Stimulated activated CD4-positive, alpha-beta T cell treated with anti-CD3 and anti-CD28 coated beads, Interleukin-4, amount 100 ng/mL, for 48 hours (primary cell): ENCODE measurements around the gene REEP1.

Experiments used
- DNase-seq, 2 donors: peaks; one replicate each; pipeline ENCODE4 v3.0.0-alpha.2; 2020; ENCODE audit warnings: low read depth in 2 of 2

The REEP1 gene

DNA sequence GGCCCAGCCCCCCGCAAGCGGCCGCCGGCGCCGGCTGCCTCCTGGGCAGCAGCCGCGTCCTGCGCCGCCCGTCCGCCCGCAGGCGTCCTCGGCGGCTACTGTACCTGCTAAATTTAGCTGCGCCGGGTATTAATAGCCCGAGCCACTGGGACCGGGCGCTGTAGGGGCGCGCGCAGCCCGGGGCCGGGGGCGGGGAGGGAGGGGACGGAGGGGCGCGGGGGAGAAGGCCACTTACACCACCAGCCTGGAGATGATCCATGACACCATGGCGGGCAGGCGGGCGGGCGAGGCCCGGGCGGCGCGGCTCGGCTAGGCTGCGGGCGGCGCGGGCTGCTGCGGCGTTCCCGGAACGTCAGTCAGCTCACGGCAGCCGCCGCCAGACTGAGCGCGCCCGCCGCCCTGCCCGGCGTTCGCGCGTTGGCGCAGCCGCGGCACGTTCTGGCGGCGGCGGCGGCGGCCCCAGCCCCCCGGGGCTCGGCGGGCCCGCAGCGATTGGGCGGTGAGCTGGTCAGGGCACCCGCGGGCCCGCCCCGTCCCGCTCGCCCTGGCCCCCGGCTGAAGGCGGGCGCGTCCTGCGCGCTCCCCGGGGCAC lies at the start of gene REEP1:
Gene REEP1, minus strand, starts transcription at position 383 of the 592 bp plus-strand sequence. Its CDS starts 116 bp downstream, at position 267.
- peak in 1 of 2 donors; percentile 15 for DNase-seq

GRCh38 chr2:86383844-86384243 lies 46.4 kb upstream of the REEP1 start:
- no peak for DNase-seq

- DNase-seq: no peak
These were observed 45.3 kb upstream of the REEP1 start for GRCh38 chr2:86382698-86383097.

DNA sequence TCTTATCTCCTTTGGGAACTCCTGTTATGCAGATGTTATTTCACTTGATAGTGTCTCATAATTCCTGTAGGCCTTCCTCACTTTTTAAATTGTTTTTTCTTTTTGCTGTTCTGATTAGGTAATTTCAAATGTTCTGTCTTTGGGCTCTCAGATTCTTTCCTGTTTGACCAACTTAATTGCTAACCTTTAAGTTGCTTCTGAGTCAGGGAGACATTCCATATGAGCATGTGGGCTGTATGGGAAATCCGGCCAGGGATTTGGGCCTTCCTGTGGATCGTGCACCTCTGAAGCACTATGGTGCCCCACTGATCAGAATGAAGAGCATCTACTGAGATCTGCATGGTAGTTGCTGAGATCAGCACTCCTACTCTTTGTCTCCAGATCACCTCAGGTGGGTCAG lies 44.7 kb upstream of the REEP1 start:
- DNase-seq: no peak

DNA sequence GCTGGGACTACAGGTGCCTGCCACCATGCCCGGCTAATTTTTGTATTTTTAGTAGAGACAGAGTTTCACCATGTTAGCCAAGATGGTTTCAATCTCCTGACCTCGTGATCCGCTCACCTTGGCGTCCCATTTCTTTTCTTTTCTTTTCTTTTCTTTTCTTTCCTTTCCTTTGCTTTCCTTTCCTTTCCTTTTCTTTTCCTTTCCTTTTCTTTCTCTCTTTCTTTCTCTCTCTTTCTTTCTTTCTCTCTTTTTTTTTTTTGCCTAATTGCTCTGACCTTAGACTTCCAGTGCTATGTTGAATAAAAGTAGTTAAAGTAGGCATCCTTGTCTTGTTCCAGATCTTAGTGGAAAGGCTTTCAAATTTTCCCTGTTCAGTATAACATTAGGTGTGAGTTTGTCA lies 41.0 kb upstream of the REEP1 start:
- DNase-seq: no peak

- DNase-seq: no peak
These were observed 38.2 kb upstream of the REEP1 start for GRCh38 chr2:86375623-86376022.

- no peak for DNase-seq
These were observed 35.4 kb upstream of the REEP1 start for GRCh38 chr2:86372641-86373502.

DNA sequence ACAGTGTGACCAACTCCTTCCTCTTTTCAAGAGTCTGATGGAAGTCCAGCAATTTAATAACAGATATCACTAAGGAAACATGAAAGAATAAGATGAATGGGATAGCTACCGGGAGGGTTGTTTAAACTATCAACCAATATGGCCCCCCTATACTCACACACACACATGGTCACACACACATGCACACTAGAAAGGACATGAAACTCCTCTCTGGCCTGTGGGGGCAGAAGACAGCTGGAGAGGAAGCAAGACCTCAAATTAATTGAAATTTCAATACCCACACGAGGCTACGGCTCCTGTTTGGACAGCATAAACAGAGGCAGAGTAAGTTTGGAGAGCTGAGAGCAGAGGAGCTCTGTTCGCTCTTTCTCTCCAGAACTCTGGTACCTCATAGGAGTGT lies 34.7 kb upstream of the REEP1 start:
- no peak for DNase-seq

DNA sequence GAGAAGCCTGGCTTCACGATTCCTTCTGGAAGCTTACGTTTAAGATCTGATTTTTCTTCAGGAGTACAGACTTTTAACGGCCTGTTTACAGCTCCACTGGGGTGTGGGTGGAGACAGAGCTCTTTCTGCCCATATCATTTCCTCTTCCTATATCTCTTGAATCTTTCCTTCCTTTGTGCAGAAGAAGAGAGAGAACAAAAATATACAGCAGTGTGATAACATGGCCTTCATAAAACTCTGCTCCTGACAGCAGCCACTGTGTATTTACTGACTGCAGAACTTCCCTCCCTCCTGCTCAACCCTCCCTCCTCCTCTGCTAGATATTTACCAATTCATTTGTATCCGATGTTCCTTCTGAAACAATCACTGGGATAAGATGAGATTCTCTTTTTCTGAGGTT lies 34.1 kb upstream of the REEP1 start:
- no peak for DNase-seq

GRCh38 chr2:86370579-86370978 lies 33.2 kb upstream of the REEP1 start:
- no peak for DNase-seq

DNA sequence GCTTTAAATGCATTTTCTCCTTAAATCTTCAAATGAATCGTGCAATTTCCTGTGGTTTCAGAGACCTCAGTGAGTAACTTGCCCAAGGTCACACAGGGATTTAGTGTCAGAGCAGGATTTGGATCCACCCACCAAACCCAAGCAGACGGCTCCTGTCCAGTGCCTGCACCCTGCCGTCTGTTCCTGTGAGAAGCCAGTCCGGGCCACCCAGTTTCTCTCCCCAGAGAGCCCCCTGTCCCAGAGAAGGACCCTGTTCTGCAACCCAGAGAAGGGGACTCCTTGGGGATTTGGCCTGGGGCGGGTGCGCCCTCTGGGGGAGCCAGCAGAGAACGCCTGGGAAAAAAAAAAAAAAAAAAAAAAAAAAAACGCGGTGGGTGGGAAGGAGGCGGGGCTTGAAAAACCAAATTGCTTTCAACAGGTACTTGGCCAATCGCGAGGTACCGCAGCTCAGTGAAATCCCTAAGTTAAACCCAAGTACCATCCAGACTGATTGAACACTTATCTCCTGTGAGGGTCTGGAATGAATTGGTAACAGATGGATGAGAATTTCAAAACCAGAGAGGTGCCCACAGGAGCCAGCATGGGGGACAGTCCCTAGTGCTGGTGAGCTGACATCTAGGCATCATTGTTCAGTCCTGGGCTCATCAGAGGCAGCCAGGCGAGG lies 30.9 kb upstream of the REEP1 start:
- DNase-seq: peak; percentile 17 to 24

- no peak for DNase-seq
These were observed 30.0 kb upstream of the REEP1 start for GRCh38 chr2:86367499-86367777.

- DNase-seq: no peak
These were observed 29.4 kb upstream of the REEP1 start for GRCh38 chr2:86366651-86367498.

DNA sequence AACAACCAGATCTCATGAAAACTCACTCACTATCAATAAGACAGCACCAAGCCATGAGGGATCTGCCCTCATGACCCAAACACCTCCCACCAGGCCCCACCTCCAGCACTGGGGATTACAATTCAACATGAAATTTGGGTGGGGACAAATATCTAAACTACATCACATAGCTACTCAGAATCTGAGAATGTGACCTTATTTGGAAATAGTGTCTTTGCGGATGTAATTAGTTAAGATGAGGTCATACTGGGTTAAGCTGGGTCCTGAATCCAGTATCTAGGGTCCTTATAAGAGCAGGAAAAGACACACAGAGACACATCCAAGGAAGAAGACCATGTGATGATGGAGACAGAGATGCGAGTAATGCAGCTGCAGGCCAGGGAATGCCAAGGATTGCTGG lies 27.5 kb upstream of the REEP1 start:
- no peak for DNase-seq

DNA sequence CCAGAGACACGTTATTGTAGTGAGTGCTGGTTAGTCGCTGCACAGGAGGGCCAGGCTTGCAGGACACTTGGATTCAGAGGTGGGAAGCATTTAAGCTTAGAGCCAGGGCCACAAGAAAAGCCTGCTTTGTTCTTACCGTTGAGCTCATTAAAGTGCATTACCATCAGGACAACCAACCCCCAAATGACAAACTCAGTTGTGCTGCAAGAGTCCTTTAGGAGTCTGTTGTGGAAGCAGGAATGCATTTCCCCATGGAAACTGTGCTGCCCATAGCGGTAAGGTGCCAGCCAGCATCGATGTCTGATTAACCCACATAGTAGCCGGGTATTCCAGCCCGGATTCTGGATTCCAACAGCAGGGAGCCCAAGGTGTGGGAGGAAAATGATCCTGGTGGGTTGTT lies 23.4 kb upstream of the REEP1 start:
- DNase-seq: no peak

GRCh38 chr2:86358957-86359356 lies 21.5 kb upstream of the REEP1 start:
- no peak for DNase-seq

DNA sequence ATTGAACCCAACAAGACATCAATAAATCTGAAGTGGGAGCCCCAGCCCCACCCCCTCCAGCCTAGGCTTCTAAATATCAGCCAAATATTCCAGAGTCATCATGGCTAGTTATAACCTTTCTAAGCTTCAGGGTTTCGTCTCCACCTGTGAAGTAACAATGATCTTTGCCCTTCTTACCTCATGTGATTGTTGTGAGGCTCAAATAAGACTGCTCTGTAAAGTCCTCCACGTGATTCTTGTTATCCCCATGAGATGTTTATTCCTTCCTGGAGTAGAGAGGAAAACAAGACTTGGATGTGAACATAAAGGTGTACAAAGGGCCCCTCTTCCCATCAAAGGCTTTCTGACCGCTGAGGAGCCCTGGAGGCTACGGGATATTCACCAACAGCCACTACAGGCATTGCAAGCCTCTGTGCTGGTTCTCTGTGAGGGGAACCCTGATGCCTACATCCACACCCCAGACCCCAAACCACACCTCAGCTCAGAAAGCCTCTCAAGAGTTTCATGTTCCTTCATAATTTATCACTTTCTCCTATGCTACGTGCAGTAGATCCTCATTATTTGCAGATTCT lies 20.1 kb upstream of the REEP1 start:
- no peak for DNase-seq

- no peak for DNase-seq
These were observed 15.3 kb upstream of the REEP1 start for GRCh38 chr2:86352727-86353221.

- no peak for DNase-seq
These were observed 14.8 kb upstream of the REEP1 start for GRCh38 chr2:86352137-86352726.

DNA sequence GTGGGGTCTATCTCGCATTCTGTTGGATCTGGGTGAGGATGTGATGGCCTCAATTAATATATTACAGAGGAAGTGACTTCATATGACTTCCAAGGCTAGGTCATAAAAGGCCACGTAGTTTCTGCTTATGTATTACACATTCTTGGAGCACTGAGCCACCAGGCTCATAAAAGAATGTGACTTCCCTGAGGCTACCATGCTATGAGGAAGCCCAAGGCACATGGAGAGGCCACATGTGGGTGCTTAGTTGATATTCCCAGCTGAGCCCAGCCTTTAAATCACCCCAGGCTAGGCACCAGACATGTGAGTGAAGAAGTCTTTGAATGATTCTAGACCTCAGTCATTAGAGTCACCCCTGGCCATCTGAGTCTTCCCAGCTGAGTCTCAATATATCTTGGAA lies 13.3 kb upstream of the REEP1 start:
- no peak for DNase-seq

DNA sequence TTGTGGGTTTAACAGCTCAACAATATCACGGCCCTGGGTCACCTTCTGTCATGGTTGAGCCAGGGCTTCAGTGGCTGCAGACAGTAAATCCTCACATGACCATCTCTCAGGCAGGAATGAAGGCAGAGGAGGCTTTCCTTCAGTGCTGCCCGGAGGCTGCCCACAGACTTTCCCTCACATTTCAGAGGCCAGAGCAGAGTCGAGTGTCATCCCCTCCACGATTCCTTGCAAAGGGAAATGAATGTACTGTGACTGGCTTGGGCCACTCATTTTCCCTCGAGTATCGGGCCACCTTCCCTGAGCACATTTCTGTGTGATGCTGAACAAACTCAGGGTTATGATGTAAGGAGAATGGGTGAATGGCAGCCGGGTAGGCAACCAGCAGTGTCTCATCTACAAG lies 10.0 kb upstream of the REEP1 start:
- DNase-seq: no peak
